Germinal center (tissue), 1 donor: ENCODE measurements around the gene TACSTD2.
"Not testable (repeated sequence)": the region's sequence is repeated elsewhere in the genome, so short reads cannot be mapped to it uniquely, and the experiment has no call there.

Experiments
- DNase-seq: peaks from one replicate; pipeline ENCODE4 v3.0.0; 2012; ENCODE audit warnings: mixed read lengths, low spot score

Gene TACSTD2

DNA sequence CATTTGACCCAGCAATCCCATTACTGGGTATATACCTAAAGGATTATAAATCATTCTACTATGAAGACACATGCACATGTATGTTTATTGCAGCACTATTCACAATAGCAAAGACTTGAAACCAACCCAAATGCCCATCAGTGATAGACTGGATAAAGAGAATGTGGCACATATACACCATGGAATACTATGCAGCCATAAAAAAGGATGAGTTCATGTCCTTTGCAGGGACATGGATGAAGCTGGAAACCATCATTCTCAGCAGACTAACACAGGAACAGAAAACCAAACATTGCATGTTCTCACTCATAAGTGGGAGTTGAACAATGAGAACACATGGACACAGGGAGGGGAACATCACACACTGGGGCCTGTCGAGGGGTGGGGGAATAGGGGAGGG, 13.3 kb downstream of the TACSTD2 start:
- DNase-seq, result not testable (repeated sequence)

DNA sequence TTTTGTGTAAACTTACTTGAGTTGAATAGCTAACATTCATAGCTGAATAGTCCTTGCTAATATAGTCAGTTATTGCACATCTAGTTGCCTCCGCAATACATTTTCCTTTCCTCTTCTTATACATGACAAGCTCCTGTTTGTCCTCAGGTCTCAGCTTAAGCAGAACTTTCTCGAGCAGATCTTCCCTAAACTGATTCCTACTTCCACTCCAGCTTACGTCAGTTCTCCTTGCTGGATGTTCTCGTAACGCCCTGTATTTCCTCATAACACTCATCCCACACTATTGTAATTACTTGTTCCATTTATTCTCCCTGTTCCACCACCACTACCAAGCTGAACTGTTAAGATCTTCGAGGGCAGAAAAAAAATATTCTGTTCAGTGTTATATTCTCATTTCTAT, 15.4 kb downstream of the TACSTD2 start:
- DNase-seq, result no peak

GRCh38 chr1:58555393-58555792, 21.7 kb downstream of the TACSTD2 start:
- DNase-seq, result no peak

- DNase-seq, result no peak
Observed at GRCh38 chr1:58551186-58552140, 25.6 kb downstream of the TACSTD2 start.

DNA sequence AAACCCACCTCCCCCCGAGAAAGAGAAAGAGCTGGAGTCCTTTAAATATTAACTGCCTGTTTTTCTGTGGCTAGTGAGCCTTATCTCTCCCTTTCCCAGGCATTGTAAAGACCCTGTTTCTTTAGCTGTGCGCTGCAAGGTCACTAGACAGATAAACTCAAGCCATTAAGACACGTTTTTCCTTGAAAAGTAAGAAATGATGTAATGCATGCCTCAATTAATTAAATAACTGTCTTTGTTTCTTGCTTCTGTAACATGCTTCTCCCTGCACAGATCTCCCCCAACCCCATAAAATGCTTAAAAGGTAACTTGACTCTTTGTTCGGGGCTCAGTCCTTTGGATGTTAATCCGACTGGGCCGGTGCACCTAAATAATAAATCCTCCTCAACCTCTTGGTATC, 27.8 kb downstream of the TACSTD2 start:
- DNase-seq, result not testable (repeated sequence)

GRCh38 chr1:58548371-58548770, 28.7 kb downstream of the TACSTD2 start:
- DNase-seq, result no peak

- peak; percentile 98 for DNase-seq
Observed at GRCh38 chr1:58546520-58547308, 30.3 kb downstream of the TACSTD2 start, which contains the start of gene OMA1. Gene OMA1 (minus strand): TSS chr1:58546726. CDS start chr1:58539294, 7,432 bp downstream.

DNA sequence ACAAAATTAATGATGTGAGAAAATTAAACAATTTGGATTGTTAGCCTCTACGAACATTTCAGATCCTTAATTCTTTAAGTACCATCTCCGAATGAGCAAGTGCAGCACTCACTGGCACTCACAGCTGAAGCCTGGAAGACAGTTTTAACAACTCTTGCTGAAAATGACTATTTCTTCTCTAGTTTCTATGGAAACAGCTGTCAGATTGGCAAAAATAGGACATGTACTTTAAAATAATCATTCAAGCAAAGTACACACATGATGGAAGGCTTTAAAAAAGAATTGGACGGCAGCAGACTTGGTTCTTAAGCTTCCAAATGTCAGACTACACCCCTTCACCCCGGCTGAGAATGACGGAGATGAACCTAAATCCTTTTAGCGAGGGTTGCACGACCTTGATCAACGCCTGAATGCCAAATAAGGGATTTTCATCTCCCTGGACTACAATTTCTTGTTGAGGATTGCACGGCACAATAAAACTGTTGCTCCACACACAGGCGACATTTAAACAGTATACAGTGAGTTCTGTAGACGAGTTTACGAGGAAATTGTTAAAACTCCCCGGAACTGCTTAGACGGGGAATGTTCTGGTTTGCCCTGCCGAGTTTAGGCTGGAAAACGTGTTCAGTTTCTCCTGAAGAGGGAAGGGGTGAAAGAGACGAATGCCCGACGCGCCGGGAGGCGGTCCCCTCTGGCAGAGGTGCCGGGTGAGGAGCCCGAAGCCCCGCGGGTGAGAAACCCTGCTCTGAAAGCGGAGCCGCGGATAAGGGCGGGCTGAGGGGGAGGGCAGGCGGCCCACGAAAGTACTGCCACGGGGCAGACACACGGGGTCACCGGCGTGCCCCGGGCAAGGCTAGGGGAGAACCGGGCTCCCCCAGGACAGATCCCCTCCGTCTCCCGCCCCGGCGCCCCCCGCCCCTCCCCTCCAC, 31.2 kb downstream of the TACSTD2 start:
- peak; percentile 54 for DNase-seq

GRCh38 chr1:58543260-58543659, 33.8 kb downstream of the TACSTD2 start:
- DNase-seq, result no peak

GRCh38 chr1:58539553-58539952, 37.5 kb downstream of the TACSTD2 start:
- no peak for DNase-seq

DNA sequence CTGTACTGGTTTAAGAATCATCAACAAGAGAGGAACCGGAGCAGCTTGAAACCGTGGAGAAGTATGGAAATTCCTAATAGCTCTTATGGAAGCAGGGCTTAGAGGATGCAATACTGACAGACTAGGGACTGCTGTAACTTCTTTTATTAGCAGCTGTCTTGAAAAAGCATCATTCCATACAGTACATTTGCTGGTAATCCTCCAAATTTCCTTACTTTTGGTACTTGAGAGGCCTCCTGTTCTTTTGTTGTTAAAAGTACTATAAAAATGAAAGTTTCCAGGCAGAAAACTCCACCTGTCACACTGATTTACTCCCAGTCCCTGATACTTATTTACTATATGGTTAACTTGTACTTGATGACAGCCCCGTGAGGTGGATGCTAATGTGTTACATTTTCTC, 38.2 kb downstream of the TACSTD2 start:
- DNase-seq, result no peak

DNA sequence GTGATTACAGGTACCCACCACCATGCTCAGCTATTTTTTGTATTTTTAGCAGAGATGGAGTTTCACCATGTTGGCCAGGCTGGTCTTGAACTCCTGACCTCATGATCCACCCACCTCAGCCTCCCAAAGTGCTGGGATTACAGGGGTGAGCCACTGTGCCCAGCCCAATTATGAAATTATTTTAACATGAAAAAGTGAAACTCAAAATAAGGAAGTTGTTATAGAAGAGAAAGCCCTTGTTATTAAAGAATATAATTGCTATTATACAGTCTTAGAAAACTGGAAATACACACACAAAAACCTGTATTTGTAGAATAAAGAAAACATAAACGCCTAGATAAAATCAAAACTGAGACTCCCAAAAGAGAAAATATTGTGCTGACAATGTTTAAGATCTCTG, 45.2 kb downstream of the TACSTD2 start:
- not testable (repeated sequence) for DNase-seq

DNA sequence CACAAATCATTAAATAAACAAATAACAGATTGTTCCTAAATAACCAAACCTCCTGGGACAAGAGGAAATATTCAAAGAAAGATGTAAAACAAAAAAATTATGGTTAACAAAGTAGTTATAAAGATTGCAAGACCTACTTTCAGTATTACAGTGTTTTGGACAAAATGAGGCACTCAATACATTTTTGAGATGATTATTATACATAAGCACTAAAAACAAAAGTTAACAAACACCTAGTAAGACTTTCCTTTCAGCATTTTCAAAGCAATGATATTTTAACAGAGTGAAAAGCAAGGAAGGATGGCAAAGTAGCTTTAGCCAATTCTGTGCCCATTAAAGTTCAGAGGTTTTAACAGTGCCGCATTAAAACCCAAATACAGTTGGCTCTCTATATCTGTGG, 47.8 kb downstream of the TACSTD2 start:
- no peak for DNase-seq

GRCh38 chr1:58528518-58528917, 48.5 kb downstream of the TACSTD2 start:
- DNase-seq, result no peak
